H1 (cell line): Measurements from ENCODE around the gene NEO1. TPM values are rescaled to one million over a fixed set of nuclear protein-coding genes. Genes with fewer than 3 reads are reported as not detected.

Experiments
- CTCF ChIA-PET: fragments of 300-600 bp; sonication (Branson Sonifier 250); formaldehyde crosslinking; loops from one replicate; lab custom pipeline; 2021; ENCODE audit not compliant: partially characterized antibody; lab: Charles Lee
- POLR2A ChIA-PET: fragments of 300-600 bp; sonication (Branson Sonifier 250); formaldehyde crosslinking; loops from one replicate; lab custom pipeline; 2021; ENCODE audit warnings: inconsistent platforms; ENCODE audit not compliant: partially characterized antibody; lab: Charles Lee
- DNase-seq, 2 experiments: peaks; one replicate each; pipeline versions ENCODE4 v3.0.0 to v3.0.0-alpha.2; 2010 to 2022; ENCODE audit warnings: low spot score in 2 of 2, low read depth in 1 of 2, mixed read lengths in 1 of 2
- FAIRE-seq: peaks from 2 replicates; lab custom pipeline; 2011; peaks lifted over from hg19 to GRCh38; lab: Jason Lieb, UNC
- H2AFZ ChIP-seq: 2 replicates; pipeline ENCODE4 v1.8.1; 2012; ENCODE audit warnings: low read length, inconsistent platforms
- H2AK5ac ChIP-seq: 2 replicates; pipeline ENCODE4 v1.6.1; 2013; ENCODE audit warnings: low read depth, low read length
- H2BK120ac ChIP-seq: replicated peaks from 2 replicates; pipeline ENCODE3; 2013; ENCODE audit warnings: low read depth, low read length, inconsistent platforms
- H2BK12ac ChIP-seq: 2 replicates; pipeline ENCODE4 v1.6.1; 2013; ENCODE audit warnings: low read depth, low read length
- H2BK15ac ChIP-seq: 2 replicates; pipeline ENCODE4 v1.6.1; 2013; ENCODE audit warnings: low read length
- H2BK20ac ChIP-seq: 2 replicates; pipeline ENCODE4 v1.6.1; 2013; ENCODE audit warnings: low read length
- H2BK5ac ChIP-seq: 2 replicates; pipeline ENCODE4 v1.6.1; 2013; ENCODE audit warnings: low read depth, low read length
- H3K14ac ChIP-seq: 2 replicates; pipeline ENCODE4 v1.6.1; 2013; ENCODE audit warnings: inconsistent platforms; ENCODE audit not compliant: insufficient read length
- H3K18ac ChIP-seq: 2 replicates; pipeline ENCODE4 v1.6.1; 2013; ENCODE audit warnings: low read length; ENCODE audit errors: extremely low read depth
- H3K23ac ChIP-seq: 2 replicates; pipeline ENCODE4 v1.6.1; 2013; ENCODE audit warnings: inconsistent platforms; ENCODE audit not compliant: insufficient read length
- H3K23me2 ChIP-seq: 2 replicates; pipeline ENCODE4 v1.6.1; 2013; ENCODE audit warnings: low read depth, low read length
- H3K27ac ChIP-seq: 2 replicates; pipeline ENCODE4 v1.6.1; 2011; ENCODE audit warnings: low read depth, low read length, inconsistent platforms
- H3K27me3 ChIP-seq, 4 experiments: replicated peaks in 1 of 4; 1 replicate in 1 of 4; 2 replicates in 3 of 4; pipeline versions ENCODE4 v1.6.1 to v1.8.1; 2011 to 2013; ENCODE audit warnings: low read length in 3 of 4, mild to moderate bottlenecking in 3 of 4, inconsistent platforms in 2 of 4, mixed read lengths in 2 of 4, moderate library complexity in 1 of 4; ENCODE audit not compliant: control insufficient read depth in 3 of 4, insufficient read depth in 3 of 4; ENCODE audit errors: extremely low read depth in 1 of 4
- H3K36me3 ChIP-seq, 4 experiments: 2 replicates each; pipeline versions ENCODE4 v1.6.1 to v1.8.1; 2011 to 2013; ENCODE audit warnings: mild to moderate bottlenecking in 4 of 4, low read length in 3 of 4, moderate library complexity in 2 of 4, control low read depth in 1 of 4, inconsistent platforms in 1 of 4; ENCODE audit not compliant: insufficient read depth in 4 of 4, control insufficient read depth in 2 of 4
- H3K4ac ChIP-seq: replicated peaks from 2 replicates; pipeline ENCODE3; 2013; ENCODE audit warnings: low read length, low read depth, mixed read lengths, inconsistent platforms; ENCODE audit not compliant: insufficient read length
- H3K4me1 ChIP-seq, 4 experiments: replicated peaks in 1 of 4; 1 replicate in 1 of 4; 2 replicates in 3 of 4; pipeline versions ENCODE4 v1.6.1 to v1.8.1; 2011 to 2013; ENCODE audit warnings: low read length in 3 of 4, inconsistent platforms in 2 of 4, mixed read lengths in 1 of 4; ENCODE audit not compliant: insufficient read depth in 4 of 4, control insufficient read depth in 3 of 4
- H3K4me2 ChIP-seq, 2 experiments: 2 replicates each; pipeline versions ENCODE4 v1.6.1 to v1.8.1; 2011 to 2013; ENCODE audit warnings: low read depth in 2 of 2, low read length in 2 of 2, control low read depth in 1 of 2, inconsistent platforms in 1 of 2, mild to moderate bottlenecking in 1 of 2; ENCODE audit not compliant: insufficient read depth in 1 of 2
- H3K4me3 ChIP-seq, 4 experiments: fragments of 200-600, 300-600 bp in 1 of 4; sonication (generic), shearing (Covaris generic), sonication (Bioruptor Twin) in 1 of 4; 2 replicates each; pipeline versions ENCODE4 v1.5.1 to v1.8.1; 2011 to 2016; ENCODE audit warnings: low read length in 4 of 4, low read depth in 3 of 4, control low read depth in 2 of 4, inconsistent platforms in 2 of 4, mild to moderate bottlenecking in 2 of 4, mixed read lengths in 1 of 4, moderate library complexity in 1 of 4; ENCODE audit not compliant: insufficient read depth in 2 of 4; ENCODE audit errors: extremely low read depth in 1 of 4
- H3K56ac ChIP-seq: replicated peaks from 2 replicates; pipeline ENCODE3; 2013; ENCODE audit warnings: low read depth, mild to moderate bottlenecking, mixed read lengths, low read length, inconsistent platforms; ENCODE audit not compliant: insufficient read length
- H3K79me1 ChIP-seq: 2 replicates; pipeline ENCODE4 v1.6.1; 2013; ENCODE audit warnings: low read depth, low read length, control low read depth
- H3K79me2 ChIP-seq, 2 experiments: 2 replicates each; pipeline versions ENCODE4 v1.6.1 to v1.8.1; 2012 to 2013; ENCODE audit warnings: low read length in 2 of 2, mild to moderate bottlenecking in 2 of 2, inconsistent platforms in 1 of 2; ENCODE audit not compliant: insufficient read depth in 2 of 2, control insufficient read depth in 1 of 2
- H3K9ac ChIP-seq, 4 experiments: replicated peaks in 1 of 4; 1 replicate in 1 of 4; 2 replicates in 3 of 4; pipeline versions ENCODE4 v1.6.1 to v1.8.1; 2011 to 2013; ENCODE audit warnings: low read depth in 3 of 4, low read length in 3 of 4, control low read depth in 2 of 4, mild to moderate bottlenecking in 2 of 4, moderate library complexity in 2 of 4, inconsistent platforms in 1 of 4; ENCODE audit errors: extremely low read depth in 1 of 4
- H3K9me3 ChIP-seq, 2 experiments: 2 replicates each; pipeline versions ENCODE4 v1.6.1 to v1.8.1; 2012 to 2013; ENCODE audit warnings: mild to moderate bottlenecking in 2 of 2, moderate library complexity in 2 of 2, control low read depth in 1 of 2, inconsistent platforms in 1 of 2, low read depth in 1 of 2, low read length in 1 of 2, mixed read lengths in 1 of 2; ENCODE audit not compliant: insufficient read depth in 2 of 2
- H4K20me1 ChIP-seq, 2 experiments: replicated peaks in 1 of 2; 2 replicates each; pipeline versions ENCODE3 to v1.8.1; 2011 to 2013; ENCODE audit warnings: inconsistent platforms in 2 of 2, low read length in 2 of 2, mild to moderate bottlenecking in 1 of 2; ENCODE audit not compliant: insufficient read depth in 2 of 2, control insufficient read depth in 1 of 2
- H4K5ac ChIP-seq: 2 replicates; pipeline ENCODE4 v1.6.1; 2013; ENCODE audit warnings: low read length, low read depth, mixed read lengths, inconsistent platforms; ENCODE audit not compliant: insufficient read length
- H4K8ac ChIP-seq: 2 replicates; pipeline ENCODE4 v1.8.0; 2013; ENCODE audit warnings: mild to moderate bottlenecking, moderate library complexity, low read length, inconsistent platforms; ENCODE audit not compliant: insufficient read depth; ENCODE audit errors: extremely low read depth
- H4K91ac ChIP-seq: replicated peaks from 2 replicates; pipeline ENCODE3; 2013; ENCODE audit warnings: low read length, mixed read lengths, inconsistent platforms; ENCODE audit not compliant: insufficient read length
- HDAC6 ChIP-seq: IDR thresholded peaks from one replicate; pipeline ENCODE4 v1.7.1; 2012; ENCODE audit warnings: low read depth, mild to moderate bottlenecking, inconsistent platforms, low read length, moderate library complexity
- RAD21 ChIP-seq, 2 experiments: IDR thresholded peaks in 1 of 2; conservative IDR thresholded peaks in 1 of 2; 2 replicates each; pipeline ENCODE4 v1.6.1; 2011; ENCODE audit warnings: low read depth in 2 of 2, low read length in 2 of 2, improper control_type of control experiment in 1 of 2, inconsistent platforms in 1 of 2, mild to moderate bottlenecking in 1 of 2, moderate library complexity in 1 of 2
- RFX5 ChIP-seq: IDR thresholded peaks from 2 replicates; pipeline ENCODE4 v1.6.1; 2011; ENCODE audit warnings: low read depth, low read length, improper control_type of control experiment, borderline replicate concordance
- WGBS, 2 experiments: shearing (Covaris generic) in 1 of 2; methylation state at CpG; one replicate each; pipeline versions ENCODE4 v1.1.6 to v1.1.7; 2013 to 2015; ENCODE audit warnings: low lambda C conversion rate in 2 of 2, mixed read lengths in 2 of 2, inconsistent platforms in 1 of 2, low coverage in 1 of 2, missing lambda C conversion rate in 1 of 2; ENCODE audit not compliant: insufficient replicate concordance in 2 of 2, insufficient coverage in 1 of 2, insufficient read length in 1 of 2; ENCODE audit errors: extremely low coverage in 1 of 2, missing lambda C conversion rate in 1 of 2; 5-methylcytosine and 5-hydroxymethylcytosine counted together
- polyA plus RNA-seq, 7 experiments: library from polyadenylated mRNA; depleted of rRNA in 3 of 7; stranded (reverse) in 5 of 7; unstranded in 2 of 7; fragments of >200 nt in 5 of 7; fragments of 200-250 nt in 2 of 7; gene quantifications; 1 replicate in 5 of 7; 2 replicates in 1 of 7; 4 replicates in 1 of 7; pipeline versions ENCODE4 v1.2.1 to v1.2.3, GENCODE V29; 2011 to 2013; ENCODE audit warnings: missing spikeins in 2 of 7, mixed read lengths in 2 of 7
- total RNA-seq: library from RNA; stranded (reverse); fragmentation: NEBNext Ultra II Directional; extraction: Animal tissue kit (Norgen Biotek cat#: 25700); gene quantifications from 2 replicates; pipeline ENCODE4 v1.2.1, GENCODE V29; 2021

NEO1 gene
- total and polyA plus RNA-seq, 2 of the 8 experiments (the other 6 are each of a cell fraction or from before 2014, with no cell fraction given) = 36.0 to 51.0 TPM

DNA sequence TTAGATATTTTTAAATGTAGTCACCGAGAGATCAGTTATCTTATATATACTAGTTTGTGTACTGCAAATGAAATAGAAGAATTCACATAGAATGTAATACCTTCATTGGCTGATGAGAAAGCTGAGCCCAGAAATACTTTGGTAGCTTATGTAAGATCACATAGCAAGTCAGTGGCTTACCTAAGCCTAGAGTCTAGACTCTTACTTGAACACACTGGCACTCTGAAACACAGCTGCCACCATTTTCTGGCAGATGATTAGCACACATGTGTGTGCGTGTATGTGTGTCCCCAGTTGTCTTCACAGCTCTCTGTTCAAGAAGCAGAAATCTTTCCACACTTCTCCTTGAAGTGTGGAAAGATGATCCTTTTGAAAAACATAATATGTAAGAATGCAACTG lies 124.3 kb downstream of the NEO1 start:
- no peak overlapping the region for H3K4me2 ChIP-seq
- no peak overlapping the region for H4K8ac ChIP-seq
- no peak overlapping the region for H4K91ac ChIP-seq
- no peak overlapping the region for H2BK20ac ChIP-seq
- no peak overlapping the region for H2AK5ac ChIP-seq
- H3K36me3 ChIP-seq = peaks cover 0 to 20% (median 6%) of the 10 kb centered on the region in 4 experiments; a peak in 4 of 8 replicates
- TF ChIP-seq RFX5 (no peak), HDAC6 (no peak), RAD21 (IDR thresholded peaks at IDR 0.05 in 1 of 2, conservative IDR thresholded peaks at IDR 0.05 in 1 of 2; ENCODE audit: low read depth in 2 of 2, low read length in 2 of 2) (no peak)
- H3K9ac ChIP-seq = no peak overlapping the region
- H4K20me1 ChIP-seq = no peaks in the 10 kb centered on the region
- no peak overlapping the region for H2BK5ac ChIP-seq
- no peak overlapping the region for H2BK15ac ChIP-seq
- H3K56ac ChIP-seq = no peak overlapping the region
- peaks cover 4% of the 10 kb centered on the region in 2 experiments; a peak in 2 of 4 replicates for H3K9me3 ChIP-seq
- no peak overlapping the region for H2BK12ac ChIP-seq
- no peak overlapping the region for H3K14ac ChIP-seq
- H3K23me2 ChIP-seq = no peaks in the 10 kb centered on the region
- WGBS, 2 experiments = 93% methylated on average over 2 of the region's 2 CpGs; no CpG with 5 or more reads in 1 of the 2 experiments
- H2AFZ ChIP-seq = no peak overlapping the region
- H4K5ac ChIP-seq = no peak overlapping the region
- H3K4ac ChIP-seq = no peak overlapping the region
- H3K27me3 ChIP-seq = peaks cover 0 to 1% (median 0%) of the 10 kb centered on the region in 4 experiments; a peak in 1 of 7 replicates
- no peak overlapping the region for H3K27ac ChIP-seq
- no peak overlapping the region for H3K18ac ChIP-seq
- ChIA-PET CTCF (interaction anchor here (0.7 to 1.3 kb wide), 4 partner anchors 64 to 455 kb away, joined by 3 read pairs; no protein-coding TSS in a partner anchor), POLR2A (no interaction called here)
- no peak overlapping the region for H2BK120ac ChIP-seq
- peaks cover 0 to 8% (median 1%) of the 10 kb centered on the region in 4 experiments; a peak in 5 of 7 replicates for H3K4me1 ChIP-seq
- H3K23ac ChIP-seq = no peak overlapping the region
- H3K79me2 ChIP-seq = no peaks in the 10 kb centered on the region
- FAIRE-seq (no peak), DNase-seq (no peak)
- no peak overlapping the region for H3K4me3 ChIP-seq
- H3K79me1 ChIP-seq = no peaks in the 10 kb centered on the region
